Myocyte (in vitro differentiated cells): ENCODE data around the gene FGGY. TPM values are rescaled to one million over a fixed set of nuclear protein-coding genes. Genes with fewer than 3 reads are reported as not detected.
"Not testable (repeated sequence)": the region's sequence is repeated elsewhere in the genome, so short reads cannot be mapped to it uniquely, and the experiment has no call there.

Experiments used
- DNase-seq: peaks from one replicate; pipeline ENCODE4 v3.0.0-alpha.2; 2012; ENCODE audit warnings: low read depth
- total RNA-seq: library from RNA; depleted of rRNA; stranded (reverse); fragments of >200 nt; gene quantifications from 2 replicates; pipeline ENCODE4 v1.2.3, GENCODE V29; 2014

The FGGY gene
- total RNA-seq, 1 donor from 2014 or later: 21.0 TPM

- no peak for DNase-seq
Measured at GRCh38 chr1:59696421-59697115, 399.7 kb downstream of the FGGY start.

- no peak for DNase-seq
Measured at GRCh38 chr1:59697150-59697800, 400.4 kb downstream of the FGGY start.

GRCh38 chr1:59698386-59698785, 401.5 kb downstream of the FGGY start:
- peak; percentile 51 for DNase-seq

- peak; percentile 77 for DNase-seq
Measured at GRCh38 chr1:59699227-59699847, 402.4 kb downstream of the FGGY start.

- DNase-seq: no peak
Measured at GRCh38 chr1:59701376-59701775, 404.5 kb downstream of the FGGY start.

GRCh38 chr1:59703226-59703917, 406.5 kb downstream of the FGGY start:
- peak; percentile 31 for DNase-seq

GRCh38 chr1:59703918-59704378, 407.1 kb downstream of the FGGY start:
- DNase-seq: no peak

- no peak for DNase-seq
Measured at GRCh38 chr1:59704716-59705115, 407.8 kb downstream of the FGGY start.

GRCh38 chr1:59705466-59706302, 408.8 kb downstream of the FGGY start:
- no peak for DNase-seq

GRCh38 chr1:59706303-59706599, 409.4 kb downstream of the FGGY start:
- no peak for DNase-seq

- peak; percentile 78 for DNase-seq
Measured at GRCh38 chr1:59707178-59707791, 410.4 kb downstream of the FGGY start.

GRCh38 chr1:59709333-59709732, 412.4 kb downstream of the FGGY start:
- DNase-seq: no peak

GRCh38 chr1:59710920-59711319, 414.0 kb downstream of the FGGY start:
- not testable (repeated sequence) for DNase-seq

- DNase-seq: no peak
Measured at GRCh38 chr1:59714219-59714618, 417.3 kb downstream of the FGGY start.

- no peak for DNase-seq
Measured at GRCh38 chr1:59714966-59715365, 418.1 kb downstream of the FGGY start.

- DNase-seq: no peak
Measured at GRCh38 chr1:59716832-59717231, 419.9 kb downstream of the FGGY start.

GRCh38 chr1:59718064-59718988, 421.4 kb downstream of the FGGY start:
- no peak for DNase-seq

- peak; percentile 82 for DNase-seq
Measured at GRCh38 chr1:59718989-59719360, 422.1 kb downstream of the FGGY start.

- DNase-seq: no peak
Measured at GRCh38 chr1:59720326-59721115, 423.6 kb downstream of the FGGY start.
